Epithelial cell of esophagus (primary cell): ENCODE results near the gene TCAIM.
"Not testable (repeated sequence)": the region's sequence is repeated elsewhere in the genome, so short reads cannot be mapped to it uniquely, and the experiment has no call there.

Experiments
- DNase-seq: peaks from one replicate; pipeline ENCODE4 v3.0.0; 2010; ENCODE audit warnings: low read depth
- H3K4me3 ChIP-seq: 2 replicates; pipeline ENCODE4 v1.5.1; 2011; ENCODE audit warnings: mild to moderate bottlenecking, low read length, control low read depth
- TF ChIP-seq, protein P1 (sequence below): IDR thresholded peaks from 2 replicates; pipeline ENCODE4 v1.5.1; 2011; ENCODE audit warnings: low read depth, mild to moderate bottlenecking, low read length, control low read depth, inconsistent platforms; ENCODE audit not compliant: insufficient read depth; ENCODE audit errors: missing control alignments

TCAIM gene

DNA sequence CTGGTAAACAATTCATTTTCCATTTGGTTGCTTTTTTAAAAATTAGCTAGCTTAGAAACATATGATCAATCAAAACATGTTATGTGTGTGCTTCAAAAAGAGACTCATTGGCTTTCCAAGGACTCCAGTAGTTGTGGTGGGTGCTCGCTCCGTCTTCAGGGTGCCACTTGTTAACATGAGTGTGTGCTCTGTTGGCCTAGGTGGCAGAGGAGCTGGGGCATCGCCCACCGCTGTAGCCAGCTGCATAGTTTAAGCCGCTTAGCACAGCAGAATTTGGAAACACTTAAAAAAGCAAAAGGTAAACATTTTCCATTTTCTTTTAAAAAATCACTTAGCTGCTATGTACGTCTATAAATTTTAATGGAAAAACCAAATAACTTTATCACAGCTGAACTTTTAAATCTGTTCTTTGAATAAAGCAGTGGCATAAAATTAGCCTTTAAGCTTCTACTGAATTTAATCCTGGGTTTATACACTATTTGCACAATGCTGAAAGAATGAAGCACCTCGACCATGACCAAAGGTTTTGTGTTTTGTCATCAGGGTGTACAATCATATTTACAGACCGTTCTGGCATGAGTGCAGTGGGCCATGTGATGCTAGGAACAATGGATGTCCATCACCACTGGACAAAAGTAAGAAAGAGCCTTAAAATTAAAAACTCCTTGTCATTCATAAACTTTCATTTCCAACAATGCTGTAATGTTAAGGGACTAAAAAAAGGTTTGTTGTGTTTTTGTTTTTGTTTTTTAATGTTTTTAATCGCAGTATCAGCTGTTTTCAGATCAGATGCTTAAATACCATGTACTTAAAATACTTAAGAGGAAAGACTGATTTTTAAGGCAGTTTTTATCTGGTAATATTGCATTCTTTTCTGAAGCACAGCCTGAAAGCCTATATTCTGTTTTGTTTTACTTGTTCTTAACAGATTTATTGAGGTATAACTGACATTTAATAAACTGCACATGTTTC, 57.9 kb downstream of the TCAIM start:
- H3K4me3 ChIP-seq = no peak overlapping the region
- DNase-seq = no peak
- TF ChIP-seq, protein P1, sequence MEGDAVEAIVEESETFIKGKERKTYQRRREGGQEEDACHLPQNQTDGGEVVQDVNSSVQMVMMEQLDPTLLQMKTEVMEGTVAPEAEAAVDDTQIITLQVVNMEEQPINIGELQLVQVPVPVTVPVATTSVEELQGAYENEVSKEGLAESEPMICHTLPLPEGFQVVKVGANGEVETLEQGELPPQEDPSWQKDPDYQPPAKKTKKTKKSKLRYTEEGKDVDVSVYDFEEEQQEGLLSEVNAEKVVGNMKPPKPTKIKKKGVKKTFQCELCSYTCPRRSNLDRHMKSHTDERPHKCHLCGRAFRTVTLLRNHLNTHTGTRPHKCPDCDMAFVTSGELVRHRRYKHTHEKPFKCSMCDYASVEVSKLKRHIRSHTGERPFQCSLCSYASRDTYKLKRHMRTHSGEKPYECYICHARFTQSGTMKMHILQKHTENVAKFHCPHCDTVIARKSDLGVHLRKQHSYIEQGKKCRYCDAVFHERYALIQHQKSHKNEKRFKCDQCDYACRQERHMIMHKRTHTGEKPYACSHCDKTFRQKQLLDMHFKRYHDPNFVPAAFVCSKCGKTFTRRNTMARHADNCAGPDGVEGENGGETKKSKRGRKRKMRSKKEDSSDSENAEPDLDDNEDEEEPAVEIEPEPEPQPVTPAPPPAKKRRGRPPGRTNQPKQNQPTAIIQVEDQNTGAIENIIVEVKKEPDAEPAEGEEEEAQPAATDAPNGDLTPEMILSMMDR = no peak

DNA sequence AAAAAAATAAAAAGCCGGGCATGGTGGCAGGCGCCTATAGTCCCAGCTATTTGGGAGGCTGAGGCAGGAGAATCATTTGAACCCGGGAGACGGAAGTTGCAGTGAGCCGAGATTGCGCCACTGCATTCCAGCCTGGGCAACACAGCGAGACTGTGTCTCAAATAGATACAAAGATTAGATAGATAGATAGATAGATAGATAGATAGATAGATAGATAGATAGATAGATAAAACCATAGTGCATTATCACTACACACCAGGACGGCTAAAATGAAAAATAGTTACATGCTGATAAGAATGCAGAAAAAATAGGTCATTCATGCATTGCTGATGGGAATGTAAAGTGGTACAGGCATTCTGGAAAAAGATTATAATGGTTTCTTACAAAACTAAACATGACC, 59.7 kb downstream of the TCAIM start:
- not testable (repeated sequence) for DNase-seq, H3K4me3 ChIP-seq

DNA sequence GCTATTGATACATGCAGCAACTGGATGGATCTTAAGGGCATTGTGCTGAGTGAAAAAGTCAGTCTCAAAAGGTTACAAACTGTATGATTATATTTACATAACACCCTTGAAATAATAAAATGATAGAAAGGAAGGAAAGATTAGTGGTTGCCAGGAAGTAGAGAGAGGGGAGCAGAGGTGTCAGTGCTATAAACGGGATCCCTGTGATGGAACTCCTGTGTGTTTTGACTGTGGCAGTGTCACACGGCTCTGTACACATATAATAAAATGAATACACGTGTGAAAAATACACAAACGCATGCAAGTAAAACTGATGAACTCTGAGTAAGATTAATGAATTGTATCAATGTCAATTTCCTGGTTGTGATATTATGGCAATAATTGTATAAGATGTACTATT, 60.3 kb downstream of the TCAIM start:
- TF ChIP-seq, protein P1 = no peak

DNA sequence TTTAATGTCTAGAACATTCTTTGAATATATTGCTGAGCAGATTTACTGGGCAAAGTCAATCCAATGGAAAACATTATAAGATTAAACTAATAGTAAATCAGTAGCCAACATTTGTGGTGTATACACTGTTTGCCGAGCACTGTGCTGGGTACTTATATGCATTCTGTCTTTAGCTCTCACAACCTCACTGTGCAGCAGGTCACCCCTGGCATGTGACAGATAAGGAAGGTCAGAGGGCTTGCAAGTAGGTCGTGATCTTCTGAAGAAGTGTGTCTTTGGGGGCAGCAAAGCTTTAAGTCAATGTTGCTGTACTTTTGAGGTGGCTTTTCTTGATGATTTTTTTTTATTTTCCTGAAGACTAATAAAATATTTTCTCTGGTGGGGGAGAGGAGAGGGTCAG, 62.2 kb downstream of the TCAIM start:
- TF ChIP-seq, protein P1 = no peak
- H3K4me3 ChIP-seq = no peak overlapping the region
- DNase-seq = no peak

More for the DNA sequence above, 60.3 kb downstream of the TCAIM start:
- H3K4me3 ChIP-seq = no peak overlapping the region
- DNase-seq = no peak

DNA sequence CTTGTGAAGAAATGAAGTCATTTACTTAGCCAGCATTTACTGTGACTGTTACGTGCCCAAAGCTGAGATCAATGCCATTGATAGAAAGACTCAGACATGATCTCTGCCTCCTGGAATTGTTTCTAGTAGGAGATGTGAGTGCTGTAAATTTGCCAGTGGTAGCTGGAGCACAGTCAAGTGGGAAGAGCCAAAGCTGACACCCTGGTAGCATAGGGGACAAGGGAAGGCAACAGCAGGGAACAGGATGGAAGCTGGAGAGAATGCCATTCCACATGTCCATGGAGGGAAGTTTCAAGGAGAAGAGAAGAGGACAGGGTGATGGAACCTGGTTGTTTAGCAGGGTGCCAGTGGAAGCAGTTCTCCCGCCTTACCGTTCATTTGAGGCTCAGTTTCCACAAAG, 64.0 kb downstream of the TCAIM start:
- DNase-seq = no peak

DNA sequence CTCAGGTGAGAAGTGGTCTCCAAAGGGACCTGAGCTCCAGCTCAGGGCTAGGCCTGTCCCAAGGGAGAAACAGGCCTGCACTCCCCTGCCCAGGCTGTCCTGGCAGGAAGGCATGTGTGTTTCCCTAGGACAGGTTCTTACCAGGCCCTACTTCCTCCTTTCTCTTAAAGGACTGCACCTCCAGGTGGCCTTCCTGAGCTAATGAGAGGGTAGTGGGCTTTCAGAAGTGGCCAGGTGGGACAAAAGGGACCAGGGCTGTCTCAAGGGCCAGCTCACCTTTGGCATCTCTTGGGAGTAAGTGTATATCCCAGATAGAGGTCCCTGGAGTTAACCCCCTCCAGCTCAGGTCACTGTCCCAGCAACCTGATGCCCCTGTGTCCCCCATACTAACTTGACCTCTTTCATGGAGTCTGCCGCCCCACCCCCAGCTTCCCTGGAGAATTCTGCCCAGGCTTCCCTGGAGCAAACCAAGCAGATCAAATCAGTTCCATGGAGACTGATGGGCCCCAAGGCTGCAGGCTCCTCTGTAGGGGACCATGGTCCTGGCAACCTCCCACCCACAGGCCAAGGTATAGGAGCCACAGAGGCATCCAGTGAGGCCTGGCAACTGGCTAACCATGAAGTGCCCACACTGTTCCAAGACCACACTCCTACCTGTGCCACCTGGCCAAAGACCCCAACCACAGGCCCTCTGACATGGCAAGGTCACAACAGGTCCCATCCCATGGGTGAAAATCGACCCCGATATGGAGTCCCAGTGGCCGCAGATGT, 71.3 kb downstream of the TCAIM start:
- H3K4me3 ChIP-seq = no peak overlapping the region
- TF ChIP-seq, protein P1 = no peak
- DNase-seq = no peak

More for the DNA sequence above, 64.0 kb downstream of the TCAIM start:
- TF ChIP-seq, protein P1 = no peak
- no peak overlapping the region for H3K4me3 ChIP-seq

DNA sequence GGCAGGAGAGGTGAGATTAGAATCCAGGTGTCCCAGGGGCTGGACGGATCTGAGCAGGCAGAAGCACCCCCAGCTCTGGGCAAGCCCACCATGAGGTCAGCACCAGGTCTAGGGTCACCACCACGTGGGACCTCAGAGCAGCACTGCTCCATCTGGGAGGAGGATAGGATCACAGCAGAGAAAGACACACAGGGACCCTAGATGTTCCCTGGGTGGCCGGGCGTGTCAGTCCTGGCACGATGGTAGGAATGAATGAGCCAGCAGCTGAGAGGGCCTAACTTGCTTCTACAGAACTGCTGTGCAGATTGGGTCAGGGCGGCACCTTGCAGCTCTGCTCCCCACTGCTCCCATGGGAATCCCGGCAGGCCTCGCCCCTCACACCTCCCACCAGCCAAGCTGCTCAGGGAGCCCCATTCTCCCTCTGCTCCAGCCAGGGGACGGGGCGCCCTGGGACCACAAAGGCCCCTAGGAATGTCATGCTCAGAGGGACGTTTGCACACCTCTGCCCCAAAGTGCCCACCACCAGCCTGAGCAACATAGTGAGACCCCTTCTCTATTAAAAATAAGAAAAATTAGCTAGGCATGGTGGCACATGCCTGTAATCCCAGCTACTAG, 72.6 kb downstream of the TCAIM start:
- H3K4me3 ChIP-seq = no peak overlapping the region
- TF ChIP-seq, protein P1 = no peak
- DNase-seq = no peak
